ENCODE measurements around the gene TACC2. TPM values are rescaled to one million over a fixed set of nuclear protein-coding genes. Genes with fewer than 3 reads are reported as not detected.

The TACC2 gene
- total RNA-seq, 2 experiments from 2014 or later: not detected

DNA sequence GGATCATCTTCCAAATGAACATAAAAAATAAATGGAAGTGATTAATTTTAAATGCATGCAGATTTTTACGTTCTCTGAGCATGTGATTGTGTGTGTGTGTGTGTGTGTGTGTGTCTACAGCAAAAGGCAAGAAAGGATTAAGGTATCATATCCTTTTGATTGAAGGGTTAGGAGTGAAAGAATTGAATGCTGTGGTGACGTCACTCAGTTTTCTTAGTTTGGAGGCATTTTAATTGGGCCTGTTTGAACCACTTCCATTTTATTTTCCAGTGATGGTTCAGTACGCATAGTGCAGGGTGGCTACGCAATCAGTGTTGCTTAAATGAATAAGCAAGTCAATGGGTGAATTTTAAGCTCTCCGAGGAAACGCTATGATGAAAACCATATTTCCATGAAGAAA is 31.3 kb downstream of the TACC2 start:
- TF ChIP-seq, protein P1, sequence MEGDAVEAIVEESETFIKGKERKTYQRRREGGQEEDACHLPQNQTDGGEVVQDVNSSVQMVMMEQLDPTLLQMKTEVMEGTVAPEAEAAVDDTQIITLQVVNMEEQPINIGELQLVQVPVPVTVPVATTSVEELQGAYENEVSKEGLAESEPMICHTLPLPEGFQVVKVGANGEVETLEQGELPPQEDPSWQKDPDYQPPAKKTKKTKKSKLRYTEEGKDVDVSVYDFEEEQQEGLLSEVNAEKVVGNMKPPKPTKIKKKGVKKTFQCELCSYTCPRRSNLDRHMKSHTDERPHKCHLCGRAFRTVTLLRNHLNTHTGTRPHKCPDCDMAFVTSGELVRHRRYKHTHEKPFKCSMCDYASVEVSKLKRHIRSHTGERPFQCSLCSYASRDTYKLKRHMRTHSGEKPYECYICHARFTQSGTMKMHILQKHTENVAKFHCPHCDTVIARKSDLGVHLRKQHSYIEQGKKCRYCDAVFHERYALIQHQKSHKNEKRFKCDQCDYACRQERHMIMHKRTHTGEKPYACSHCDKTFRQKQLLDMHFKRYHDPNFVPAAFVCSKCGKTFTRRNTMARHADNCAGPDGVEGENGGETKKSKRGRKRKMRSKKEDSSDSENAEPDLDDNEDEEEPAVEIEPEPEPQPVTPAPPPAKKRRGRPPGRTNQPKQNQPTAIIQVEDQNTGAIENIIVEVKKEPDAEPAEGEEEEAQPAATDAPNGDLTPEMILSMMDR (conservative IDR thresholded peaks at IDR 0.05; ENCODE audit: low read length): no peak
- no peak for TF ChIP-seq EZH2phosphoT487 (IDR thresholded peaks at IDR 0.05; ENCODE audit: borderline replicate concordance, low read depth, low read length)
- Histone ChIP-seq H4K20me1 (ENCODE audit: insufficient read depth, low read length) (no peaks in the 10 kb centered on the region), H2AFZ (ENCODE audit: low read length) (no peak overlapping the region), H3K4me2 (ENCODE audit: low read length) (no peak overlapping the region), H3K27ac (ENCODE audit: low read depth, low read length, poor library complexity, severe bottlenecking) (no peak overlapping the region), H3K9me3 (ENCODE audit: low read length) (no peaks in the 10 kb centered on the region), H3K9me2 (ENCODE audit: insufficient read depth, low read length) (no peaks in the 10 kb centered on the region), H3K79me2 (ENCODE audit: insufficient read depth, low read depth, low read length) (no peaks in the 10 kb centered on the region), H3K4me1 (ENCODE audit: insufficient read depth, low read length, poor library complexity, severe bottlenecking) (no peaks in the 10 kb centered on the region), H3K4me3 (ENCODE audit: low read depth, low read length, poor library complexity, severe bottlenecking) (no peak overlapping the region), H3K36me3 (ENCODE audit: insufficient read depth, low read length) (no peaks in the 10 kb centered on the region)
- DNase-seq (ENCODE audit: low spot score): no peak
- no TSS peak for BruUV-seq (replicated peaks)
- ChIA-PET CTCF (ENCODE audit: unreplicated experiment) (no interaction called here), POLR2A (no interaction called here)
- intact Hi-C loops (cut with micrococcal nuclease; ENCODE audit: unreplicated experiment): no loop called here

- intact Hi-C loops (cut with micrococcal nuclease; ENCODE audit: unreplicated experiment): no loop called here
- Histone ChIP-seq H3K4me2 (ENCODE audit: low read length) (no peak overlapping the region), H3K27ac (ENCODE audit: low read depth, low read length, poor library complexity, severe bottlenecking) (no peak overlapping the region), H3K9me2 (ENCODE audit: insufficient read depth, low read length) (no peaks in the 10 kb centered on the region), H4K20me1 (ENCODE audit: insufficient read depth, low read length) (no peaks in the 10 kb centered on the region), H3K4me3 (ENCODE audit: low read depth, low read length, poor library complexity, severe bottlenecking) (no peak overlapping the region), H3K9me3 (ENCODE audit: low read length) (no peaks in the 10 kb centered on the region), H2AFZ (ENCODE audit: low read length) (no peak overlapping the region), H3K36me3 (ENCODE audit: insufficient read depth, low read length) (no peaks in the 10 kb centered on the region), H3K4me1 (ENCODE audit: insufficient read depth, low read length, poor library complexity, severe bottlenecking) (no peaks in the 10 kb centered on the region), H3K79me2 (ENCODE audit: insufficient read depth, low read depth, low read length) (no peaks in the 10 kb centered on the region)
- ChIA-PET POLR2A (no interaction called here), CTCF (ENCODE audit: unreplicated experiment) (no interaction called here)
- DNase-seq (ENCODE audit: low spot score): no peak
- TF ChIP-seq, protein P1 (conservative IDR thresholded peaks at IDR 0.05; ENCODE audit: low read length): no peak
- no TSS peak for BruUV-seq (replicated peaks)
These were observed 32.4 kb downstream of the TACC2 start for GRCh38 chr10:122021379-122021778.

GRCh38 chr10:122021828-122022227 is 32.9 kb downstream of the TACC2 start:
- no peaks in the 10 kb centered on the region for H3K79me2 ChIP-seq (ENCODE audit: insufficient read depth, low read depth, low read length)
- no peak for TF ChIP-seq EZH2phosphoT487 (IDR thresholded peaks at IDR 0.05; ENCODE audit: borderline replicate concordance, low read depth, low read length)
- TF ChIP-seq, protein P1 (conservative IDR thresholded peaks at IDR 0.05; ENCODE audit: low read length): no peak
- H4K20me1 ChIP-seq (ENCODE audit: insufficient read depth, low read length): no peaks in the 10 kb centered on the region
- no peaks in the 10 kb centered on the region for H3K9me3 ChIP-seq (ENCODE audit: low read length)
- H3K4me3 ChIP-seq (ENCODE audit: low read depth, low read length, poor library complexity, severe bottlenecking): no peak overlapping the region
- DNase-seq (ENCODE audit: low spot score): no peak
- ChIA-PET CTCF (ENCODE audit: unreplicated experiment) (no interaction called here), POLR2A (no interaction called here)
- no peak overlapping the region for H3K27ac ChIP-seq (ENCODE audit: low read depth, low read length, poor library complexity, severe bottlenecking)
- no TSS peak for BruUV-seq (replicated peaks)
- no peaks in the 10 kb centered on the region for H3K9me2 ChIP-seq (ENCODE audit: insufficient read depth, low read length)
- no peaks in the 10 kb centered on the region for H3K4me1 ChIP-seq (ENCODE audit: insufficient read depth, low read length, poor library complexity, severe bottlenecking)
- no peaks in the 10 kb centered on the region for H3K36me3 ChIP-seq (ENCODE audit: insufficient read depth, low read length)
- no peak overlapping the region for H3K4me2 ChIP-seq (ENCODE audit: low read length)
- H2AFZ ChIP-seq (ENCODE audit: low read length): no peak overlapping the region
- intact Hi-C loops (cut with micrococcal nuclease; ENCODE audit: unreplicated experiment): no loop called here

All from OCI-LY7 (cell line).